Breast epithelium (tissue), 3 donors: ENCODE results near the gene BDH2.

Experiments used
- POLR2AphosphoS5 ChIP-seq, 3 donors: sonication (generic); formaldehyde crosslinking; IDR thresholded peaks; one replicate each; pipeline ENCODE4 v1.6.1; 2017; ENCODE audit warnings: antibody characterized with exemption in 3 of 3
- TF ChIP-seq, protein P1 (sequence below), 3 donors: fragments of 450-650 bp; IDR thresholded peaks; one replicate each; pipeline ENCODE4 v1.5.1; 2016 to 2017; ENCODE audit warnings: antibody characterized with exemption in 3 of 3, mild to moderate bottlenecking in 3 of 3, moderate library complexity in 3 of 3

DNA sequence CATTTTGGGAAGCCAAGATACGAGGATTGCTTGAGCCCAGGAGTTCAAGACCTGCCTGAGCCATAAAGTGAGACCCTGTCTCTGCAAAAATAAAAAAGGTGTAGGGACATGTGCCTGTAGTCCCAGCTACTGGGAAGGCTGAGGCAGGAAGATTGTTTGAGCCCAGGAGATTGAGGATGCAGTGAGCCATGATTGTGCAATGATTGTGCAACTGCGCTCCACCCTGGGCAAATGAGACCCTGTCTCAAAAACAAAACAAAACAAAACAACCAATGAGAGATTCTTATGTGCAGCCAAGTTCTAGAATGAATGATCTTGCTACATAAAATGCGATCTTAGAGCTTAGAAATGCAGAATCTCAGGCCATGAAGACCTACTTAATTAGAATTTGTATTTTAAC lies 45.6 kb downstream of the BDH2 start:
- TF ChIP-seq, protein P1, sequence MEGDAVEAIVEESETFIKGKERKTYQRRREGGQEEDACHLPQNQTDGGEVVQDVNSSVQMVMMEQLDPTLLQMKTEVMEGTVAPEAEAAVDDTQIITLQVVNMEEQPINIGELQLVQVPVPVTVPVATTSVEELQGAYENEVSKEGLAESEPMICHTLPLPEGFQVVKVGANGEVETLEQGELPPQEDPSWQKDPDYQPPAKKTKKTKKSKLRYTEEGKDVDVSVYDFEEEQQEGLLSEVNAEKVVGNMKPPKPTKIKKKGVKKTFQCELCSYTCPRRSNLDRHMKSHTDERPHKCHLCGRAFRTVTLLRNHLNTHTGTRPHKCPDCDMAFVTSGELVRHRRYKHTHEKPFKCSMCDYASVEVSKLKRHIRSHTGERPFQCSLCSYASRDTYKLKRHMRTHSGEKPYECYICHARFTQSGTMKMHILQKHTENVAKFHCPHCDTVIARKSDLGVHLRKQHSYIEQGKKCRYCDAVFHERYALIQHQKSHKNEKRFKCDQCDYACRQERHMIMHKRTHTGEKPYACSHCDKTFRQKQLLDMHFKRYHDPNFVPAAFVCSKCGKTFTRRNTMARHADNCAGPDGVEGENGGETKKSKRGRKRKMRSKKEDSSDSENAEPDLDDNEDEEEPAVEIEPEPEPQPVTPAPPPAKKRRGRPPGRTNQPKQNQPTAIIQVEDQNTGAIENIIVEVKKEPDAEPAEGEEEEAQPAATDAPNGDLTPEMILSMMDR (IDR thresholded peaks at IDR 0.05): no peak
- TF ChIP-seq POLR2AphosphoS5 (IDR thresholded peaks at IDR 0.05): no peak
